ENCODE measurements around the gene NTM.

Gene NTM

DNA sequence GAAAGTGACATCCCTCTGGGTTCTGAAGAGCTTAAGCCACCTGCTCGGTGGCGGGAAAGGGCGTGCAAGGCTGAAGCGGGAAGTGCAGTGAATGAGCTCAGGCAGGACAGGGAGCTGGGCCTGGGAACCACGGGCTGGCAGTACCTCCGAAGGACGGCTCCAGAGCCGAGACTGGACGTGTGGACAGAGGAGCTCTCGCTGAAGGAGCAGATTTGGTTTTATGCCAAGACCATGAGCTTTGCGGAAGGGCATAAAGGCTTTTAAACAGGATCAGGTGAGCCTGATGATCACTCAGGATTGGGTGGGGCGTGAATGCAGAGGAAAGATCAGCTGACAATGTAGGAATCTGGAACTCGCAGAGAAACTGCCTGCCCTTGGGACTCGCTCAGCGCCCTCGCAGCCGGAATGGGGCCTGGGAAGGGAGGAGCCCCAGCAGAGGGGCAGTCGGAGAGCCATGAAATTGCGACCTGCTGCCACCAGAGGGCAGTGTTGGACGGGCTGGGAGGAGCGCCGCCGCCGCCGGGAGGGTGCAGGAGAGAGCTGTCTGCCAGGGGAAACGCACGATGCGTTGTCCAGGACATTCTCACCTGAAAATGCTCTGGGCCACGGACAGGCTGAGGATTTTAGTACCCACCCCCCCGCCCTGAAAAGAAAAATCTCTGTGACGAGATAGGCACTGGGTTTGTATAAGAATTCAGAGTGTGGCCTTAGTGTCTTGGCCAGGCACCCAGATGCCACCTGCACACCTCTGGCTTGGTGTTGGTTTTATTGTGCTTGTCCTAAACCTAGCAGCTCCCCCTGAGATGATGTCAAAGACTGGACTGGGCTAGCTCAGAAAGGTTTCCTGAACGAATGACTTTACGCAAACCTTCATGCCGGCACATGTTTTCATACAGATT, 324.4 kb downstream of the NTM start:
- peak; percentile 65 to 76 for DNase-seq

- no peak for DNase-seq
Observed at GRCh38 chr11:131695889-131696429, 325.5 kb downstream of the NTM start.

DNA sequence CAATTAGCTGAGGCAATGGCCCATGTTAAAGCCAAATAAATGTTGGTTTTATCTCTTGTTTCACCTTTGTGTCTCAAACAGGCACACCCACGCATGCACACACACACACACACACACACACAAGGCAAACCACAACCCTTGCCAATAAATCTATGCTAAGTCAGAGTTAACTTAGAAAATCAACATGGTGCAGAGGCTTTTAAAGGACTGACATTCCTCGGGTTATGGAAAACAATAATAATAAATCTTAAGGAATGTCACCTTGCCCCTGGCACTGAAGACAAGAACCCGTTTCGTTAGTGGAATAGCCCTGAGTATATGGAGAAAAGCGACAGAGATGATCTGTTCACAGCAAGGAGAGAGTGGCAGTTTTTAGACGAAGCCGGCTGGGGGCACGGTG, 326.3 kb downstream of the NTM start:
- no peak for DNase-seq

DNA sequence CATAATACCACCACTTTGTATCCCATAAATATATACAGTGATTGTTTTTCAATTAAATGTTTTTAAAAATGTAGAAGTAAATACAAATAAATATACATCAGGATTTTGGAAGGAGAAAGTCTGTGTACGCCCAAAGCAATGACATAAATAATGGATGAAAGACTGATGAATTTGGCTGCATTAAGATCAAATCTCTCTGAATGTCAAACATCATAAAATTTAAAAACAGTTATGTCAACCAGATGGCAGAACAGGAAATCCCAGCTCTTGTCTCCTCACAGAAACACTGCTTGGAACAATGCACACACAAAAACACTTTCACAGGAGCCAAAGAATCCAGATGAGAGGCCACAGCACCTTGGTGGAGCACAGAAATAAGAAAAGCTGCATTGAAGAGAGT, 332.9 kb downstream of the NTM start:
- DNase-seq: no peak

DNA sequence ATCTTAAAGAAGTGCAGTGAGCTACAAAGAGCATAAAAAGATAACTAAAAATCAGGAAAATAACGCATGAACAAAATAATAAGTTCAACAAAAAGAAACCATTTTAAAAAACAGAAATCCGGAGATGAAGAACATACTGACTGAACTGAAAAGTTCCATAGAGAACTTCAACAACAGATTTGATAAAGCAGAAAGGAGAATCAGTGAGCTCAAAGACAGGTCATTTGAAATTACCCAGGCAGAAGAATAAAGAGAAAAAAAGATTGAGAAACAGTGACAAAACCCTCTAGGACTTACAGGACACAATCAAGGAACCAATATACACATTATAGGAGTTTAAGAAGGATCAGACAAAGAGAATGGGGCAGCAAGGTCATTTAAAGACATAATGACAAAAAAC, 334.3 kb downstream of the NTM start:
- DNase-seq: no peak

DNA sequence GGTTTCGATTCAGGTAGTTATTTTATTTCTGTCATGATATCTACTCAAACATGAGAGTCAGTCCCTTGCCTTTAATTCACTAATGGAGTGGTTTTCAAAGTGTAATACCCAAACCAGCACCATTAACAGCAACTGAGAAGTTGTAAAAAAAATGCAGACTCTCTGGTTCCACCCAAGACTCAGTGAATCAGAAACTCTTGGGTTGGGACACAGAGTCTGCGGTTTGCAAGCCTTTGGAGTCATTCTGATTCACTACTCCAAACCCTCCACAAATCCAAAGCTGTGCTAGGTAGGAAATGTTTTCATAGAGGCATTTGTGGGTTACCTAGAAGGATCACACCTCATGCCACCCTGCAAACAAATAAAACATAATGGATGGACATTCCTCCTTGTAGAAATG, 340.1 kb downstream of the NTM start:
- no peak for DNase-seq

GRCh38 chr11:131712897-131713296, 342.5 kb downstream of the NTM start:
- DNase-seq: no peak

DNA sequence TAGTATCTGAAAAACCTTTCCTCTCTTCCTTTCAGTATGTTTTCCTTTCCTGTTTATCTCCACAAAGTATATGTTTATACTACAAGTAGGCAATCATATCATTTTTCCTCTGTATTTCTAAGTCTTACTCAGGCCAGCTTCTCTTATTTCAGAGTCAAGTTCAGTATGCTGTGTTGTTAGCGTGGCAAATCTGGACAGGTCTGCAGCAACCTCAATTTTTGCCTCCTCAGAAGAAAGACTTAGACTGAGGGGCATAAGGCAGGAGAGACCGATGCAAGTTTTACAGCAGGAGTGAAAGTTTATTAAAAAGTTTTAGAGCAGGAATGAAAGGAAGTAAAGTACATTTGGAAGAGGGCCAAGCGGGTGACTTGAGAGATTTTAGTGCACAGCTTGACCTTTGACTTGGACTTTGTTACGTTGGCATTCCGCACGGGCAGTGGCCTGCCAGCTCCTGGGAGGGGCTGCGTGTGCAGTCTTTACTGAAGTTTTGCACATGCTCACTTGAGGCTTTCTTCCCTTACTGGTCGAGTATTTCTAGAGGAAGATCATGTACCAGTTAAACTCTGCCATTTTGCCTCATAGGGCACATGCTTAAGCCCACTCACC, 343.2 kb downstream of the NTM start:
- no peak for DNase-seq

GRCh38 chr11:131717616-131718015, 347.2 kb downstream of the NTM start:
- DNase-seq: no peak

GRCh38 chr11:131723088-131723487, 352.7 kb downstream of the NTM start:
- DNase-seq: no peak

- DNase-seq: no peak
Observed at GRCh38 chr11:131724436-131724975, 354.1 kb downstream of the NTM start.

- DNase-seq: no peak
Observed at GRCh38 chr11:131734871-131735270, 364.5 kb downstream of the NTM start.

DNA sequence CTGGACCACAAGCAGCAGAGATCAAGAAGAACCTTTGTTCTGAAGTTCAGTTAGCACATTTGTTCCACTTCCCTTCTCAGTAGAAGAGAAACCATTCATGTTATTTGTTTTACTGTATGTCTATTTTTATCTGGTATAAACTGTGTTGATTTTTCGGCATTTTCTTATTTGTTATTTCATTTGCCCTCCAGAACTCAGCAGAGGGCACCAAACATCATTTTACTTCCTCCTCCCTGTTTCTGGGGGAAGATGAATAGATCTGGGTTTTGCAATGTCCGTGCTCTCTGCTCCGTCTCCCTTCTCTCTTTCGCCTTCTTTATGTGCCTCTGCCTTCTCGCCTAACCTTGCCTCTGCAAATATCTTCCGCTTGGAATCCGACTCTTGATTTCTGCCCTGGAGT, 366.9 kb downstream of the NTM start:
- DNase-seq: no peak

DNA sequence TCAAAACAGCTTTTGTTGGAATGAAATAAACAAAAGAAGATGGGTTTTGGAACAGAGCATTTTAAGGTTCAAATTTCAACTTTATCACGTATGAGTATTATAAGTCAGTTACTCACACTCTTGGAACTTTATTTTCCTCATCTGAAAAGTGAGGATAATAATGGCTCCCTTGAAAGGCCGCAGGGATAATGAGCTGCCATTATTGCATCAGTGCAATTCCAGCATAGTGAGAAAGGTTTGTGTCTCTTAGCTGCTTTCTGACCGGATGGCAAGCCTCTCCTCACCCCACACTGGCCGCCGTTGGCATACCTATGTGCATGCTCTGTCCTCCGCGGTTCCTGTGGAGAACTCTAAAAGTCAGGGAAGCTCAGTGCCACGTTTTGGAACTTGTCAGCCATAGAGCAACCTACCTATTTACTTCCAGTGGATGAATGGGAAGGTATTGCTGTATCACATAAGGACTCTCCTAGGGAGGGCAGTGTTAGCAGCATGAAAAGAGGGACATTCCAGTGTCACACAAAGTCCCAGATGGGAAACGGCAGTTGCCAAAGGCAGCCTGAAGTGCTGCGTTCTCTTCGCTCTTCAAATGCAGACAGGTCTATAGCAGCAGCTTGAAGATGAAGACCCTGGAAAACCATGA, 368.9 kb downstream of the NTM start:
- no peak for DNase-seq

DNA sequence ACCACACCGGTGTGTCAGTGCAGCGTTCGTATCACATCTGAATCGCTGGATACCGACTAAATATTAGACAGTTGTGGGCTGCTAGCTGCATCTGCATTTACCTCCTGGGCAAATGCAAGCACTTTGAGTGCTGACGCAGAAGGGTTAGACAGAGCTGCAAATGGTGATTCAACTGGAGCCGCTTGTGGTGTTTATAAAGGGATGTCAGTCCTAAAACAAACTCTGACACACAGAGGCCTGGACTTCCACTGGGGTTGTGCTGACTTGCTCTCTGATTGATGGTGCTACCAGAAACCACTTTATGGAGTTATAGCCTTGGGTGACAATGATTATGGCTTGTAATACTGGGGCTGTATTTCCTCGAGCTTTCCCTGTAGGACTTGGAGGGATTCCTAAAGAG, 374.4 kb downstream of the NTM start:
- no peak for DNase-seq

DNA sequence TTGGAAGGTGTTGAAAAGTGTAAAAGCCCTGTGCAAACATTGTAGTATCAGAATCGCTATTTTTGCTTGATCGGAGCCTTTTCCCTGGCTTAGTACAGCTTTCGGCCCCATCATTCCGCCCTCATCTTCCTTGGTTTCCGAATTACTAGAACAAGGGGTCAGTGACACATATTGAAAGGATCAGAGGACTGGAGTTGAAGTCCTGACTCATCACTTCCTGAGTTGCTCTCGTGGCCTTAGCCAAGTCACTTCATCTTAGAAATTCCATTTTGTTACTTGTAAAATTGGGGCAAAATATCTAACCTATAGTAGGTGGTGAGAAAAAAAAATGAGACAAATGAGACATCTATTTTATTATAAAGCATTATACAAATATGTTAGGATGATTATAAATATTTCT, 375.0 kb downstream of the NTM start:
- DNase-seq: no peak

GRCh38 chr11:131746201-131746600, 375.8 kb downstream of the NTM start:
- DNase-seq: no peak

DNA sequence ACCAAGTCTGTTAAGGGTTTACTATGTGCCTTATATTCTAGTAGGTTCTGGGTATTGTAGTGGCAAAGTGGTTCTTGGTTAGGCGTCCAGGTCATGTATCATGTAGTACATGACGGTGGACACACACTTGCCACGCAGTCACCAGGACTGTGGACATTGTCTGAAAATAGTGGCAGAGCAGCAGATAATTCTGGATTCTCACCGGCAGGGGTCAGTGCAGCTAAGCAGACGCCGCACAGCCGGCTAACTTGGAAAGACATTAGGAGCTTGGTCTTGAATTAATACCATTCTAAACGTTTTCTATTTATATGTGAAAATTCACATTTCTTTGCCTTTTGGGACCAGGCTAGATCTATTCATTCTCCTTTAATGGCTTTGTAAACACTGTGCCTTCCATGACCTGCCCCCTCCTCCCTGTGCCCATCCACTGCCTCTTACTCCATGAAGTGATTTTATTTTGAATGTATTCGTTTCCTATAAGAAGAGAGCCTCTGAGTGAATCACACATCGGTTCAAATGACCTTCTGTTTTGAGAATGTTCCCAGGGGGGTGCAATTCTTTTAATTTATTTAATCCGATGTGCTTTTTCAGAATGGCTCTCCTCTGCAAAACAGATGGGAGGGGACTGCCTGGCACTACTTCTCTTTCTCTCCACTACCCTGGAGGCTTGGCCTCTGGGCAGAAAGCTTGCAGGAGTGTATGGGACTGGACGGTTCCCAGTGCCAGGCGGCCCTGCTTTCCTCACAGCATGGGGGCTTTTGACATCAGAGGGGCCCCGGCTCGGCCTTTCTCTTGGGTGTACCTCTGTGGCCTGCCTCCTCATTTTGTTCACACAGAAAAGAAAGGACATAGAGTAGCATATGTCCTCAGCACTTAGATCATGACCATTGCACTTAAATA, 378.0 kb downstream of the NTM start:
- peak; percentile 22 to 49 for DNase-seq

DNA sequence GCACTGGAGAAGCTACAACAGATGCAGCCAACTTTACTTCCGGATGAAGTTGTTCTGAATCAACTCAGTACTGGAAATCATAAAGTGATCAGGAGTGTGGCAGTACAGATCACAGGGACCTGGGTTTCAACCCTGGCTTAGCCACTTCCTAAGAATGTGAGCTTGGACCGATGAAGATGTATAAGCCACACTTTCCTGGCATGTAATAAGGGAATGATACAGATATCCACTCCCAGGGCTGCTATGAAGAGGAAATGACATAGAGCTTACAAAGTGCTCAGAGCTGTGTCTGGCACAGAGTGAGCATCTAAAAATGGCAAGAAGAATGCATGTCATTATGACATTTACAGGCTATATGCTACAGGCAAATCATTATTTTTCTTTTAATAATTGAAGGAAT, 378.7 kb downstream of the NTM start:
- DNase-seq: no peak

DNA sequence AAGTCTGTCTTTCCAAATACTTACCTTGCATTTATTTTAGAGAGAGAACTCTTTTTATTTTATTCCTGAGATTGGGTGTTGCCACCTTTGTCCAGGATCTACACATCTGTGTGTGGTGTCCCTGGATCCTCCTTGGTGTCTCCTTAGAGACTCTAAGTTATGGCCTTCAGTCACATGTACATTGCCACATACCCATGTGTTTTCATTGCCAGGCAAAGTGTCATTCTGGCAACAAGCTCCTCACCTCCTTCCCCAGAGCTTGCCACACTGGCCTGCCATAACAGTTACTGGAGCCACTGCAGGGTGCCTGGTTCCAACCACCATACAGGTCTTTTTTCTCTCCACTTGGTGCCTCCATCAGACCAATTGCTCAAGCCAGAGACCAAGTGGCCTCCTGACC, 379.7 kb downstream of the NTM start:
- DNase-seq: no peak

DNA sequence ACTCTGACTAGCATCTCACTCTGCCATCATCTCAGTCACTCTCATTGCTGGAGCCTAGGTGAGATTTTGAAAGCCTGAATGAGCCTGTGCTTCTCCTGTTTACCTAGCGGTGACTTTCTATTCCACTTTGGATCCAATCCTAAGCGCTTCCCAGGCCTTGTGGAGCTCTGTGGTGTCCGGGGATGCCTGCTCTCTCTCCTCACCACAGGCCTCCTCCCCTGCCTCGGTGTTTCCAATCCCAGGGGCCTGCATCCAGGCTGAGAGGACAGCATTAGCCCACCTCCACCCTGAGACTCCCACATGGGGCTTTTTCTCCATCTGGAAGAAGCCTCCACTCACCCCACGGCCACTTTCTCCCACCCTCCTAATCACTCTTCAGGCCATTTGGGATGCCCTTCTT, 380.3 kb downstream of the NTM start:
- no peak for DNase-seq

- no peak for DNase-seq
Observed at GRCh38 chr11:131754671-131755070, 384.3 kb downstream of the NTM start.
